H1 (cell line): ENCODE measurements around the gene PDE8B. TPM values are rescaled to one million over a fixed set of nuclear protein-coding genes. Genes with fewer than 3 reads are reported as not detected.

Source experiments
- CTCF ChIA-PET: fragments of 300-600 bp; sonication (Branson Sonifier 250); formaldehyde crosslinking; loops from one replicate; lab custom pipeline; 2021; ENCODE audit not compliant: partially characterized antibody; lab: Charles Lee
- POLR2A ChIA-PET: fragments of 300-600 bp; sonication (Branson Sonifier 250); formaldehyde crosslinking; loops from one replicate; lab custom pipeline; 2021; ENCODE audit warnings: inconsistent platforms; ENCODE audit not compliant: partially characterized antibody; lab: Charles Lee
- DNase-seq, 2 experiments: peaks; one replicate each; pipeline versions ENCODE4 v3.0.0 to v3.0.0-alpha.2; 2010 to 2022; ENCODE audit warnings: low spot score in 2 of 2, low read depth in 1 of 2, mixed read lengths in 1 of 2
- FAIRE-seq: peaks from 2 replicates; lab custom pipeline; 2011; peaks lifted over from hg19 to GRCh38; lab: Jason Lieb, UNC
- H2AFZ ChIP-seq: 2 replicates; pipeline ENCODE4 v1.8.1; 2012; ENCODE audit warnings: low read length, inconsistent platforms
- H2AK5ac ChIP-seq: 2 replicates; pipeline ENCODE4 v1.6.1; 2013; ENCODE audit warnings: low read depth, low read length
- H2BK120ac ChIP-seq: replicated peaks from 2 replicates; pipeline ENCODE3; 2013; ENCODE audit warnings: low read depth, low read length, inconsistent platforms
- H2BK12ac ChIP-seq: 2 replicates; pipeline ENCODE4 v1.6.1; 2013; ENCODE audit warnings: low read depth, low read length
- H2BK15ac ChIP-seq: 2 replicates; pipeline ENCODE4 v1.6.1; 2013; ENCODE audit warnings: low read length
- H2BK20ac ChIP-seq: 2 replicates; pipeline ENCODE4 v1.6.1; 2013; ENCODE audit warnings: low read length
- H2BK5ac ChIP-seq: 2 replicates; pipeline ENCODE4 v1.6.1; 2013; ENCODE audit warnings: low read depth, low read length
- H3K14ac ChIP-seq: 2 replicates; pipeline ENCODE4 v1.6.1; 2013; ENCODE audit warnings: inconsistent platforms; ENCODE audit not compliant: insufficient read length
- H3K18ac ChIP-seq: 2 replicates; pipeline ENCODE4 v1.6.1; 2013; ENCODE audit warnings: low read length; ENCODE audit errors: extremely low read depth
- H3K23ac ChIP-seq: 2 replicates; pipeline ENCODE4 v1.6.1; 2013; ENCODE audit warnings: inconsistent platforms; ENCODE audit not compliant: insufficient read length
- H3K23me2 ChIP-seq: 2 replicates; pipeline ENCODE4 v1.6.1; 2013; ENCODE audit warnings: low read depth, low read length
- H3K27ac ChIP-seq: 2 replicates; pipeline ENCODE4 v1.6.1; 2011; ENCODE audit warnings: low read depth, low read length, inconsistent platforms
- H3K27me3 ChIP-seq, 4 experiments: replicated peaks in 1 of 4; 1 replicate in 1 of 4; 2 replicates in 3 of 4; pipeline versions ENCODE4 v1.6.1 to v1.8.1; 2011 to 2013; ENCODE audit warnings: low read length in 3 of 4, mild to moderate bottlenecking in 3 of 4, inconsistent platforms in 2 of 4, mixed read lengths in 2 of 4, moderate library complexity in 1 of 4; ENCODE audit not compliant: control insufficient read depth in 3 of 4, insufficient read depth in 3 of 4; ENCODE audit errors: extremely low read depth in 1 of 4
- H3K36me3 ChIP-seq, 4 experiments: 2 replicates each; pipeline versions ENCODE4 v1.6.1 to v1.8.1; 2011 to 2013; ENCODE audit warnings: mild to moderate bottlenecking in 4 of 4, low read length in 3 of 4, moderate library complexity in 2 of 4, control low read depth in 1 of 4, inconsistent platforms in 1 of 4; ENCODE audit not compliant: insufficient read depth in 4 of 4, control insufficient read depth in 2 of 4
- H3K4ac ChIP-seq: replicated peaks from 2 replicates; pipeline ENCODE3; 2013; ENCODE audit warnings: low read length, low read depth, mixed read lengths, inconsistent platforms; ENCODE audit not compliant: insufficient read length
- H3K4me1 ChIP-seq, 4 experiments: replicated peaks in 1 of 4; 1 replicate in 1 of 4; 2 replicates in 3 of 4; pipeline versions ENCODE4 v1.6.1 to v1.8.1; 2011 to 2013; ENCODE audit warnings: low read length in 3 of 4, inconsistent platforms in 2 of 4, mixed read lengths in 1 of 4; ENCODE audit not compliant: insufficient read depth in 4 of 4, control insufficient read depth in 3 of 4
- H3K4me2 ChIP-seq, 2 experiments: 2 replicates each; pipeline versions ENCODE4 v1.6.1 to v1.8.1; 2011 to 2013; ENCODE audit warnings: low read depth in 2 of 2, low read length in 2 of 2, control low read depth in 1 of 2, inconsistent platforms in 1 of 2, mild to moderate bottlenecking in 1 of 2; ENCODE audit not compliant: insufficient read depth in 1 of 2
- H3K4me3 ChIP-seq, 4 experiments: fragments of 200-600, 300-600 bp in 1 of 4; sonication (generic), shearing (Covaris generic), sonication (Bioruptor Twin) in 1 of 4; 2 replicates each; pipeline versions ENCODE4 v1.5.1 to v1.8.1; 2011 to 2016; ENCODE audit warnings: low read length in 4 of 4, low read depth in 3 of 4, control low read depth in 2 of 4, inconsistent platforms in 2 of 4, mild to moderate bottlenecking in 2 of 4, mixed read lengths in 1 of 4, moderate library complexity in 1 of 4; ENCODE audit not compliant: insufficient read depth in 2 of 4; ENCODE audit errors: extremely low read depth in 1 of 4
- H3K56ac ChIP-seq: replicated peaks from 2 replicates; pipeline ENCODE3; 2013; ENCODE audit warnings: low read depth, mild to moderate bottlenecking, mixed read lengths, low read length, inconsistent platforms; ENCODE audit not compliant: insufficient read length
- H3K79me1 ChIP-seq: 2 replicates; pipeline ENCODE4 v1.6.1; 2013; ENCODE audit warnings: low read depth, low read length, control low read depth
- H3K79me2 ChIP-seq, 2 experiments: 2 replicates each; pipeline versions ENCODE4 v1.6.1 to v1.8.1; 2012 to 2013; ENCODE audit warnings: low read length in 2 of 2, mild to moderate bottlenecking in 2 of 2, inconsistent platforms in 1 of 2; ENCODE audit not compliant: insufficient read depth in 2 of 2, control insufficient read depth in 1 of 2
- H3K9ac ChIP-seq, 4 experiments: replicated peaks in 1 of 4; 1 replicate in 1 of 4; 2 replicates in 3 of 4; pipeline versions ENCODE4 v1.6.1 to v1.8.1; 2011 to 2013; ENCODE audit warnings: low read depth in 3 of 4, low read length in 3 of 4, control low read depth in 2 of 4, mild to moderate bottlenecking in 2 of 4, moderate library complexity in 2 of 4, inconsistent platforms in 1 of 4; ENCODE audit errors: extremely low read depth in 1 of 4
- H3K9me3 ChIP-seq, 2 experiments: 2 replicates each; pipeline versions ENCODE4 v1.6.1 to v1.8.1; 2012 to 2013; ENCODE audit warnings: mild to moderate bottlenecking in 2 of 2, moderate library complexity in 2 of 2, control low read depth in 1 of 2, inconsistent platforms in 1 of 2, low read depth in 1 of 2, low read length in 1 of 2, mixed read lengths in 1 of 2; ENCODE audit not compliant: insufficient read depth in 2 of 2
- H4K20me1 ChIP-seq, 2 experiments: replicated peaks in 1 of 2; 2 replicates each; pipeline versions ENCODE3 to v1.8.1; 2011 to 2013; ENCODE audit warnings: inconsistent platforms in 2 of 2, low read length in 2 of 2, mild to moderate bottlenecking in 1 of 2; ENCODE audit not compliant: insufficient read depth in 2 of 2, control insufficient read depth in 1 of 2
- H4K5ac ChIP-seq: 2 replicates; pipeline ENCODE4 v1.6.1; 2013; ENCODE audit warnings: low read length, low read depth, mixed read lengths, inconsistent platforms; ENCODE audit not compliant: insufficient read length
- H4K8ac ChIP-seq: 2 replicates; pipeline ENCODE4 v1.8.0; 2013; ENCODE audit warnings: mild to moderate bottlenecking, moderate library complexity, low read length, inconsistent platforms; ENCODE audit not compliant: insufficient read depth; ENCODE audit errors: extremely low read depth
- H4K91ac ChIP-seq: replicated peaks from 2 replicates; pipeline ENCODE3; 2013; ENCODE audit warnings: low read length, mixed read lengths, inconsistent platforms; ENCODE audit not compliant: insufficient read length
- CHD2 ChIP-seq: IDR thresholded peaks from 2 replicates; pipeline ENCODE4 v1.6.1; 2012; ENCODE audit warnings: low read length, improper control_type of control experiment
- CREB1 ChIP-seq: IDR thresholded peaks from 2 replicates; pipeline ENCODE4 v1.6.1; 2012; ENCODE audit warnings: inconsistent platforms
- GABPA ChIP-seq: IDR thresholded peaks from 2 replicates; pipeline ENCODE4 v1.6.1; 2011; ENCODE audit warnings: mild to moderate bottlenecking, low read length, moderate library complexity, borderline replicate concordance; ENCODE audit not compliant: insufficient read depth
- KDM5A ChIP-seq: fragments of 200-600 bp; IDR thresholded peaks from 2 replicates; pipeline ENCODE4 v1.7.1; 2012; ENCODE audit warnings: mild to moderate bottlenecking, low read length, inconsistent platforms, mixed read lengths
- NRF1 ChIP-seq: IDR thresholded peaks from 2 replicates; pipeline ENCODE4 v1.6.1; 2011; ENCODE audit warnings: mild to moderate bottlenecking, low read depth, low read length, improper control_type of control experiment
- PHF8 ChIP-seq: fragments of 200-600 bp; sonication (generic); conservative IDR thresholded peaks from 2 replicates; pipeline ENCODE4 v1.7.1; 2012; ENCODE audit warnings: low read depth, mild to moderate bottlenecking, inconsistent platforms, low read length, moderate library complexity
- POLR2AphosphoS5 ChIP-seq: IDR thresholded peaks from 2 replicates; pipeline ENCODE4 v1.6.1; 2011; ENCODE audit warnings: low read depth, low read length
- POU5F1 ChIP-seq: IDR thresholded peaks from 2 replicates; pipeline ENCODE4 v1.6.1; 2011; ENCODE audit warnings: low read depth, mild to moderate bottlenecking, low read length, moderate library complexity
- RAD21 ChIP-seq, 2 experiments: IDR thresholded peaks in 1 of 2; conservative IDR thresholded peaks in 1 of 2; 2 replicates each; pipeline ENCODE4 v1.6.1; 2011; ENCODE audit warnings: low read depth in 2 of 2, low read length in 2 of 2, improper control_type of control experiment in 1 of 2, inconsistent platforms in 1 of 2, mild to moderate bottlenecking in 1 of 2, moderate library complexity in 1 of 2
- RXRA ChIP-seq: IDR thresholded peaks from 2 replicates; pipeline ENCODE4 v1.6.1; 2011; ENCODE audit warnings: low read depth, mild to moderate bottlenecking, low read length, moderate library complexity; ENCODE audit not compliant: insufficient read depth
- SIX5 ChIP-seq: IDR thresholded peaks from 2 replicates; pipeline ENCODE4 v1.6.1; 2011; ENCODE audit warnings: mild to moderate bottlenecking, low read depth, low read length
- SP1 ChIP-seq: IDR thresholded peaks from 2 replicates; pipeline ENCODE4 v1.6.1; 2011; ENCODE audit warnings: low read depth, low read length
- TEAD4 ChIP-seq: IDR thresholded peaks from 2 replicates; pipeline ENCODE4 v1.6.1; 2012; ENCODE audit warnings: low read depth, low read length, inconsistent platforms, mixed read lengths
- WGBS, 2 experiments: shearing (Covaris generic) in 1 of 2; methylation state at CpG; one replicate each; pipeline versions ENCODE4 v1.1.6 to v1.1.7; 2013 to 2015; ENCODE audit warnings: low lambda C conversion rate in 2 of 2, mixed read lengths in 2 of 2, inconsistent platforms in 1 of 2, low coverage in 1 of 2, missing lambda C conversion rate in 1 of 2; ENCODE audit not compliant: insufficient replicate concordance in 2 of 2, insufficient coverage in 1 of 2, insufficient read length in 1 of 2; ENCODE audit errors: extremely low coverage in 1 of 2, missing lambda C conversion rate in 1 of 2; 5-methylcytosine and 5-hydroxymethylcytosine counted together
- polyA plus RNA-seq, 7 experiments: library from polyadenylated mRNA; depleted of rRNA in 3 of 7; stranded (reverse) in 5 of 7; unstranded in 2 of 7; fragments of >200 nt in 5 of 7; fragments of 200-250 nt in 2 of 7; gene quantifications; 1 replicate in 5 of 7; 2 replicates in 1 of 7; 4 replicates in 1 of 7; pipeline versions ENCODE4 v1.2.1 to v1.2.3, GENCODE V29; 2011 to 2013; ENCODE audit warnings: missing spikeins in 2 of 7, mixed read lengths in 2 of 7
- total RNA-seq: library from RNA; stranded (reverse); fragmentation: NEBNext Ultra II Directional; extraction: Animal tissue kit (Norgen Biotek cat#: 25700); gene quantifications from 2 replicates; pipeline ENCODE4 v1.2.1, GENCODE V29; 2021
- TF ChIP-seq, protein P1 (sequence below): IDR thresholded peaks from 2 replicates; pipeline ENCODE4 v1.6.1; 2011; ENCODE audit warnings: low read depth, mild to moderate bottlenecking, low read length; ENCODE audit not compliant: insufficient read depth

PDE8B gene
- total and polyA plus RNA-seq, 2 of the 8 experiments (the other 6 are each of a cell fraction or from before 2014, with no cell fraction given), result 0.32 to 1.1 TPM

DNA sequence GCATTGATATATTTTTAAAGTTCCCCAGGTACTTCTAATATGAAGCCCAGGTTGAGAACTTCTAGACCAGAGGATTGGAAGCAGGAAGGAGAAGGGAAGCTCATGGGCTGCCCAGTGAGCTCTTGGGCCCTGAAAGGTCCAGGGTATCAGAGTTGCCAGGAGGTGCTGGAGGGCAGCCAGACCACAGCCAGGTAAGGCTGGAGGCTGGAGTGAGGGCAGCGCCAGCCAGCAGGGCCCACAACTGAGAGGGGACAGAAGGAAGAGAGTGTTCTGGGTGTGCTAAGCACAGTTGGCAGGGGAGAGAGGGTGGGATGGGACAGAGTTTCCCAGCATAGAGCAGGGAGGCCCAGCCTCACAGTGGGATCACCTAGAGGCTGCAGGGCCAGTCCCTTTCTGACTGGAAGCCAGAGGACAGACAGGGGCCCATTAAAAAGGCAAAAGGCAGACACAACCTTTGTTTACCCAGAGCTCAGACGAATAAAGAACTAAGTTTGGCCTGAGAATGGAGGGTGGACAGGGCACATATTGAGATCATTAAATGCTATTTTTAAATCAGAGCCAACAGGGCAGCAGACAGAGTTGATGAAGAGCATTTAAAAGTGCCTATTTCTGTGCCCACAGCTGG, 94.9 kb downstream of the PDE8B start:
- Histone ChIP-seq H2BK5ac (no peak overlapping the region), H3K4me1 (no peaks in the 10 kb centered on the region), H3K23ac (no peak overlapping the region), H4K5ac (no peak overlapping the region), H3K9me3 (no peaks in the 10 kb centered on the region), H3K27me3 (peaks cover 0 to 7% (median 5%) of the 10 kb centered on the region in 4 experiments; a peak in 4 of 7 replicates), H4K8ac (no peak overlapping the region), H3K79me2 (no peaks in the 10 kb centered on the region), H3K14ac (no peak overlapping the region), H3K4me3 (no peak overlapping the region), H3K27ac (no peak overlapping the region), H3K4me2 (no peak overlapping the region), H4K91ac (no peak overlapping the region), H2BK12ac (no peak overlapping the region), H2BK120ac (no peak overlapping the region), H3K36me3 (no peaks in the 10 kb centered on the region), H3K56ac (no peak overlapping the region), H3K18ac (no peak overlapping the region), H4K20me1 (no peaks in the 10 kb centered on the region), H2BK15ac (no peak overlapping the region), H3K79me1 (no peaks in the 10 kb centered on the region), H2BK20ac (no peak overlapping the region), H3K9ac (no peak overlapping the region), H3K4ac (no peak overlapping the region), H2AK5ac (no peak overlapping the region), H3K23me2 (no peaks in the 10 kb centered on the region), H2AFZ (no peak overlapping the region)
- CTCF ChIA-PET, result interaction anchor here (1.1 to 1.4 kb wide), 2 partner anchors 24 to 65 kb away, joined by 3 read pairs; no protein-coding TSS in a partner anchor
- POLR2A ChIA-PET, result no interaction called here
- 81% methylated on average over 2 of the region's 2 CpGs; no CpG with 5 or more reads in 1 of the 2 experiments for WGBS, 2 experiments
- DNase-seq (no peak), FAIRE-seq (no peak)
- TF ChIP-seq RAD21 (IDR thresholded peaks at IDR 0.05 in 1 of 2, conservative IDR thresholded peaks at IDR 0.05 in 1 of 2; ENCODE audit: low read depth in 2 of 2, low read length in 2 of 2), result no peak
- TF ChIP-seq NRF1, result no peak
- no peak for TF ChIP-seq POU5F1
- TF ChIP-seq PHF8, result no peak
- TF ChIP-seq CREB1, result no peak
- no peak for TF ChIP-seq KDM5A
- no peak for TF ChIP-seq CHD2
- TF ChIP-seq TEAD4, result no peak
- TF ChIP-seq SIX5, result no peak
- no peak for TF ChIP-seq POLR2AphosphoS5
- TF ChIP-seq, protein P1, sequence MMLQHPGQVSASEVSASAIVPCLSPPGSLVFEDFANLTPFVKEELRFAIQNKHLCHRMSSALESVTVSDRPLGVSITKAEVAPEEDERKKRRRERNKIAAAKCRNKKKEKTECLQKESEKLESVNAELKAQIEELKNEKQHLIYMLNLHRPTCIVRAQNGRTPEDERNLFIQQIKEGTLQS, result no peak
- no peak for TF ChIP-seq RXRA
- TF ChIP-seq GABPA, result no peak
- no peak for TF ChIP-seq SP1
